Upper lobe of left lung (tissue), 6 donors: Measurements from ENCODE around the gene MYG1. TPM values are rescaled to one million over a fixed set of nuclear protein-coding genes. Genes with fewer than 3 reads are reported as not detected.

Source experiments
- ATAC-seq, 2 donors: fragments of 200-7000 bp; cut with Tn5 transposase; one replicate each; pipeline ENCODE4 v1.9.1; 2022; ENCODE audit warnings: mild to moderate bottlenecking in 2 of 2, moderate library complexity in 2 of 2; ENCODE audit not compliant: low FRiP score in 2 of 2
- DNase-seq, 2 donors: peaks; one replicate each; pipeline ENCODE4 v3.0.0-alpha.2; 2019 to 2020
- H3K27ac ChIP-seq, 4 donors: fragments of 200-600 bp; sonication (generic); one replicate each; pipeline ENCODE4 v1.5.1; 2016 to 2019
- H3K27me3 ChIP-seq, 4 donors: fragments of 200-600 bp; sonication (generic); one replicate each; pipeline ENCODE4 v1.5.1; 2017 to 2019
- H3K36me3 ChIP-seq, 4 donors: fragments of 200-600 bp; sonication (generic); one replicate each; pipeline ENCODE4 v1.5.1; 2016 to 2019
- H3K4me1 ChIP-seq, 4 donors: fragments of 200-600 bp; sonication (generic); one replicate each; pipeline ENCODE4 v1.5.1; 2018 to 2019
- H3K4me3 ChIP-seq, 4 donors: fragments of 200-600 bp; sonication (generic); one replicate each; pipeline ENCODE4 v1.5.1; 2017 to 2019; ENCODE audit warnings: mild to moderate bottlenecking in 2 of 4, moderate library complexity in 1 of 4
- H3K9me3 ChIP-seq, 4 donors: fragments of 200-600 bp; sonication (generic); one replicate each; pipeline ENCODE4 v1.5.1; 2018 to 2019
- EP300 ChIP-seq, 4 donors: sonication (generic); formaldehyde crosslinking; IDR thresholded peaks; one replicate each; pipeline ENCODE4 v1.5.1; 2017; ENCODE audit warnings: antibody characterized with exemption in 4 of 4, control low read depth in 2 of 4
- POLR2A ChIP-seq, 4 donors: fragments of 450-650 bp; IDR thresholded peaks; one replicate each; pipeline ENCODE4 v1.5.1; 2016 to 2017; ENCODE audit warnings: antibody characterized with exemption in 4 of 4, mild to moderate bottlenecking in 2 of 4
- POLR2AphosphoS5 ChIP-seq, 2 donors: sonication (generic); formaldehyde crosslinking; IDR thresholded peaks; one replicate each; pipeline ENCODE4 v1.5.1; 2017; ENCODE audit warnings: antibody characterized with exemption in 2 of 2
- WGBS, 2 donors: methylation state at CpG; one replicate each; pipeline ENCODE4 v1.1.5; 2017 to 2018; 5-methylcytosine and 5-hydroxymethylcytosine counted together
- total RNA-seq, 6 donors: library from RNA; depleted of rRNA in 4 of 6; stranded (reverse); fragments of >200 nt in 4 of 6; gene quantifications; one replicate each; pipeline versions ENCODE4 v1.1.0 to v1.2.1, GENCODE V29; 2016 to 2021
- TF ChIP-seq, protein P1 (sequence below), 6 experiments: fragments of 450-650 bp in 4 of 6; fragments of 200-600 bp in 2 of 6; sonication (generic) in 2 of 6; IDR thresholded peaks; one replicate each; pipeline ENCODE4 v1.5.1; 2016 to 2019; ENCODE audit warnings: antibody characterized with exemption in 6 of 6
- donor health status: DM: no; HTN: no; CAD: no; lungs with moderate emphysema.
- donor health status: DM: no; HTN: yes; CAD: no; lungs with severe emphysema.

The MYG1 gene
- total RNA-seq, 6 donors from 2014 or later: 29.1 to 50.7 (median 34.8) TPM

DNA sequence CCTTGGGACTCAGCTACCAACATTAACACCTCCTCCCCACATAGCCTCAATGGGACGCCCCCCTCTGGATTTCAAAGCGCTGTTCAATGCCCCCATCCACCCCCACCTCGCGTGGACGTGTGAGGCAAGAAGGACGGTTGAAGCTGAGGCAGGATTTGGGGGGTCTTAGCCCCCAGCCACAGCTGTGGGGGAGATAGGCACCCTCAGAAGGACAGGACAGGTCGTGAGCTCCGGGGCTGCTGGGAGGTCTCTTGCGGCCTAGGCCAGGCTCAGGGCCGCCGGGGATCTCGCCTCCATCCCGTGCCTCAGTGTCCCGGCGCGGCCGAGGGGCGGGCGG is 45.0 kb downstream of the MYG1 start:
- Histone ChIP-seq H3K36me3 (no peaks in the 10 kb centered on the region), H3K27me3 (no peaks in the 10 kb centered on the region), H3K4me3 (peak overlapping the region in 3 of 4 donors; percentile 65 to 70 (median 66)), H3K9me3 (no peaks in the 10 kb centered on the region), H3K27ac (peak overlapping the region; percentile 57 to 90 (median 78)), H3K4me1 (peaks cover 13 to 19% (median 18%) of the 10 kb centered on the region in 4 donors)
- WGBS, 2 donors: 7 to 10% methylated on average over 7 to 8 of the region's 19 CpGs
- no peak for TF ChIP-seq EP300 (IDR thresholded peaks at IDR 0.05)
- TF ChIP-seq, protein P1, sequence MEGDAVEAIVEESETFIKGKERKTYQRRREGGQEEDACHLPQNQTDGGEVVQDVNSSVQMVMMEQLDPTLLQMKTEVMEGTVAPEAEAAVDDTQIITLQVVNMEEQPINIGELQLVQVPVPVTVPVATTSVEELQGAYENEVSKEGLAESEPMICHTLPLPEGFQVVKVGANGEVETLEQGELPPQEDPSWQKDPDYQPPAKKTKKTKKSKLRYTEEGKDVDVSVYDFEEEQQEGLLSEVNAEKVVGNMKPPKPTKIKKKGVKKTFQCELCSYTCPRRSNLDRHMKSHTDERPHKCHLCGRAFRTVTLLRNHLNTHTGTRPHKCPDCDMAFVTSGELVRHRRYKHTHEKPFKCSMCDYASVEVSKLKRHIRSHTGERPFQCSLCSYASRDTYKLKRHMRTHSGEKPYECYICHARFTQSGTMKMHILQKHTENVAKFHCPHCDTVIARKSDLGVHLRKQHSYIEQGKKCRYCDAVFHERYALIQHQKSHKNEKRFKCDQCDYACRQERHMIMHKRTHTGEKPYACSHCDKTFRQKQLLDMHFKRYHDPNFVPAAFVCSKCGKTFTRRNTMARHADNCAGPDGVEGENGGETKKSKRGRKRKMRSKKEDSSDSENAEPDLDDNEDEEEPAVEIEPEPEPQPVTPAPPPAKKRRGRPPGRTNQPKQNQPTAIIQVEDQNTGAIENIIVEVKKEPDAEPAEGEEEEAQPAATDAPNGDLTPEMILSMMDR (IDR thresholded peaks at IDR 0.05): no peak
- TF ChIP-seq POLR2AphosphoS5 (IDR thresholded peaks at IDR 0.05): no peak
- no peak for TF ChIP-seq POLR2A (IDR thresholded peaks at IDR 0.05)
- no peak for ATAC-seq
- no peak for DNase-seq

- TF ChIP-seq, protein P1 (IDR thresholded peaks at IDR 0.05): peak; percentile 56 to 78 (median 64)
- TF ChIP-seq EP300 (IDR thresholded peaks at IDR 0.05) (no peak), POLR2A (IDR thresholded peaks at IDR 0.05) (peak in 1 of 4 donors; percentile 38), POLR2AphosphoS5 (IDR thresholded peaks at IDR 0.05) (peak in 1 of 2 donors; percentile 54)
- 0 to 2% methylated on average over 8 to 11 of the region's 50 CpGs for WGBS, 2 donors
- no peaks in the 10 kb centered on the region for H3K27me3 ChIP-seq
- peak overlapping the region; percentile 57 to 90 (median 78) for H3K27ac ChIP-seq
- H3K4me1 ChIP-seq: peaks cover 13 to 19% (median 18%) of the 10 kb centered on the region in 4 donors
- ATAC-seq (peak; percentile 83 to 95), DNase-seq (peak; percentile 74 to 91)
- H3K4me3 ChIP-seq: peak overlapping the region; percentile 59 to 70 (median 66)
- no peaks in the 10 kb centered on the region for H3K36me3 ChIP-seq
- H3K9me3 ChIP-seq: no peaks in the 10 kb centered on the region
Observed at GRCh38 chr12:53344824-53345485, 45.5 kb downstream of the MYG1 start.

DNA sequence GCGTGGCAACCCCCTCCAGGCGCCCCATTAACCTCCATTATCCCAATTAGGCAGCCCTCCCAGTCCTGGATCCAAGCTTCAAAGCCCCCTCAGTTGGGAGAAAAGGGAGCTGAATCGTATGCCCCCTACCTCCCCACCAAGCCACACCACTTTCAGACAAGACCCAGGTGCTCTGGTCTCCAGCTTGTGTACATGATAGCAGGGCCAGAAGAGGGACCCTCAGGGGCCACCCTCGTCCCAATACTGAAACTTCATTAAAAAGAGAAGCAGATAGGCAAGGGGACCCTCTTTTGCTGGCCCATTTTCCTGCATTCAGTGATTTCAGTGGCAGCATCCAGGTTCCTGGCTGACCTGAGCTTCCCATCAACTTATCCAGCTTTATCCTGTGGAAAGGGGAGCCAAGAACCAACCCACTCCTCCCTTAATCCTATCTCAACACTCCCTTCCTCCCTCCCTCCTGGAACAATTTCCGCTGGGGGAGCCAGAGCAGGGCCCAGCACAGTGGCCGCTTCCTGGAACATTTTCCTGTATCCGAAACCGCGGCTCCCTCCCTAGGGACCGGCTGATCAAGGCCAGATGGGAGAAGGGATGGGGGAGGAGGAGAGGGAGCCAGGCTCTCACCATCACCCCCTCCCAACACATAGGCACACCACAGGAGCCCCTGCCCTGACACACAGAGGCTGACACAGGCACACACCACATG is 46.1 kb downstream of the MYG1 start:
- no peaks in the 10 kb centered on the region for H3K27me3 ChIP-seq
- H3K4me1 ChIP-seq: peaks cover 13 to 19% (median 18%) of the 10 kb centered on the region in 4 donors
- peak overlapping the region in 3 of 4 donors; percentile 65 to 70 (median 66) for H3K4me3 ChIP-seq
- WGBS, 2 donors: 33 to 45% methylated on average over 3 to 10 of the region's 10 CpGs
- no peaks in the 10 kb centered on the region for H3K9me3 ChIP-seq
- peak overlapping the region; percentile 57 to 90 (median 78) for H3K27ac ChIP-seq
- TF ChIP-seq, protein P1 (IDR thresholded peaks at IDR 0.05): peak in 1 of 6 experiments; percentile 21
- TF ChIP-seq POLR2A (IDR thresholded peaks at IDR 0.05) (no peak), POLR2AphosphoS5 (IDR thresholded peaks at IDR 0.05) (no peak), EP300 (IDR thresholded peaks at IDR 0.05) (no peak)
- ATAC-seq (peak in 1 of 2 donors; percentile 19), DNase-seq (no peak)
- H3K36me3 ChIP-seq: no peaks in the 10 kb centered on the region

GRCh38 chr12:53346491-53346890 is 47.0 kb downstream of the MYG1 start:
- H3K4me1 ChIP-seq: peaks cover 13 to 19% (median 18%) of the 10 kb centered on the region in 4 donors
- DNase-seq (no peak), ATAC-seq (no peak)
- no peaks in the 10 kb centered on the region for H3K27me3 ChIP-seq
- peak overlapping the region; percentile 57 to 90 (median 78) for H3K27ac ChIP-seq
- TF ChIP-seq POLR2A (IDR thresholded peaks at IDR 0.05): no peak
- TF ChIP-seq POLR2AphosphoS5 (IDR thresholded peaks at IDR 0.05): no peak
- no peak for TF ChIP-seq EP300 (IDR thresholded peaks at IDR 0.05)
- TF ChIP-seq, protein P1 (IDR thresholded peaks at IDR 0.05): no peak
- H3K4me3 ChIP-seq: no peak overlapping the region
- H3K36me3 ChIP-seq: no peaks in the 10 kb centered on the region
- whole genome bisulfite sequencing, 2 donors: 81 to 91% methylated on average over 1 of the region's 1 CpG
- no peaks in the 10 kb centered on the region for H3K9me3 ChIP-seq
